OCI-LY3 (cell line): ENCODE data around the gene CSF2.

ENCODE experiments used
- H2AFZ ChIP-seq: fragments of 200-600, 300-600 bp; shearing (Covaris generic); 2 replicates; pipeline ENCODE4 v1.6.0; 2014; ENCODE audit warnings: antibody characterized with exemption, low read depth, low read length
- H3K27ac ChIP-seq: fragments of 200-600, 300-600 bp; sonication (generic); 2 replicates; pipeline ENCODE4 v1.5.1; 2014; ENCODE audit warnings: mild to moderate bottlenecking, low read length, moderate library complexity, mixed read lengths
- H3K27me3 ChIP-seq: fragments of 200-600, 300-600 bp; sonication (generic); 2 replicates; pipeline ENCODE4 v1.6.1; 2014; ENCODE audit warnings: low read depth, low read length, mixed read lengths
- H3K36me3 ChIP-seq: fragments of 200-600, 300-600 bp; sonication (generic); replicated peaks from 2 replicates; pipeline ENCODE3; 2014; ENCODE audit warnings: low read depth, low read length, mixed read lengths
- H3K4me1 ChIP-seq: fragments of 300-600, 200-600 bp; sonication (generic); 2 replicates; pipeline ENCODE4 v1.6.1; 2014; ENCODE audit warnings: low read length, mixed read lengths
- H3K4me2 ChIP-seq: fragments of 200-600, 300-600 bp; sonication (generic); 2 replicates; pipeline ENCODE4 v1.6.1; 2014; ENCODE audit warnings: low read length, mixed read lengths
- H3K4me3 ChIP-seq: fragments of 300-600, 200-600 bp; sonication (generic); 2 replicates; pipeline ENCODE4 v1.5.1; 2014; ENCODE audit warnings: antibody characterized with exemption, mild to moderate bottlenecking, low read length, moderate library complexity
- H3K79me2 ChIP-seq: fragments of 300-600, 200-600 bp; shearing (Covaris generic); 2 replicates; pipeline ENCODE4 v1.6.1; 2014; ENCODE audit warnings: mild to moderate bottlenecking, low read length, mixed read lengths
- H3K9ac ChIP-seq: fragments of 300-600, 200-600 bp; shearing (Covaris generic); 2 replicates; pipeline ENCODE4 v1.6.0; 2014; ENCODE audit warnings: mild to moderate bottlenecking, low read length, moderate library complexity
- H3K9me3 ChIP-seq: fragments of 200-600, 300-600 bp; shearing (Covaris generic); 2 replicates; pipeline ENCODE4 v1.6.1; 2014; ENCODE audit warnings: low read length, mixed read lengths; ENCODE audit not compliant: insufficient read depth
- H4K20me1 ChIP-seq: fragments of 200-600, 300-600 bp; sonication (generic); 2 replicates; pipeline ENCODE4 v1.6.1; 2016; ENCODE audit warnings: low read length, mixed read lengths; ENCODE audit not compliant: insufficient read depth
- EZH2phosphoT487 ChIP-seq: fragments of 200-600 bp; shearing (Covaris generic); IDR thresholded peaks from 2 replicates; pipeline ENCODE4 v1.6.1; 2018; ENCODE audit warnings: antibody characterized with exemption, mixed run types, low read depth
- TF ChIP-seq, protein P1 (sequence below): fragments of 200-600, 300-600 bp; sonication (generic); IDR thresholded peaks from 2 replicates; pipeline ENCODE4 v1.5.1; 2014; ENCODE audit warnings: antibody characterized with exemption, low read length, low read depth

Gene CSF2

DNA sequence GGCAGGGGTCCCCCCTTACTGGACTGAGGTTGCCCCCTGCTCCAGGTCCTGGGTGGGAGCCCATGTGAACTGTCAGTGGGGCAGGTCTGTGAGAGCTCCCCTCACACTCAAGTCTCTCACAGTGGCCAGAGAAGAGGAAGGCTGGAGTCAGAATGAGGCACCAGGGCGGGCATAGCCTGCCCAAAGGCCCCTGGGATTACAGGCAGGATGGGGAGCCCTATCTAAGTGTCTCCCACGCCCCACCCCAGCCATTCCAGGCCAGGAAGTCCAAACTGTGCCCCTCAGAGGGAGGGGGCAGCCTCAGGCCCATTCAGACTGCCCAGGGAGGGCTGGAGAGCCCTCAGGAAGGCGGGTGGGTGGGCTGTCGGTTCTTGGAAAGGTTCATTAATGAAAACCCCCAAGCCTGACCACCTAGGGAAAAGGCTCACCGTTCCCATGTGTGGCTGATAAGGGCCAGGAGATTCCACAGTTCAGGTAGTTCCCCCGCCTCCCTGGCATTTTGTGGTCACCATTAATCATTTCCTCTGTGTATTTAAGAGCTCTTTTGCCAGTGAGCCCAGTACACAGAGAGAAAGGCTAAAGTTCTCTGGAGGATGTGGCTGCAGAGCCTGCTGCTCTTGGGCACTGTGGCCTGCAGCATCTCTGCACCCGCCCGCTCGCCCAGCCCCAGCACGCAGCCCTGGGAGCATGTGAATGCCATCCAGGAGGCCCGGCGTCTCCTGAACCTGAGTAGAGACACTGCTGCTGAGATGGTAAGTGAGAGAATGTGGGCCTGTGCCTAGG is at the start of gene CSF2:
Gene CSF2 (plus strand): TSS at position 559 of the 783 bp plus-strand sequence. CDS start 35 bp downstream, at position 594.
- Histone ChIP-seq H3K27me3 (no peaks in the 10 kb centered on the region), H3K4me3 (no peak within 1 kb of the TSS), H3K9ac (no peak within 1 kb of the TSS), H3K4me2 (no peak within 1 kb of the TSS), H4K20me1 (no peaks in the 10 kb centered on the region), H3K36me3 (no peaks in the 10 kb centered on the region), H3K79me2 (no peaks in the 10 kb centered on the region), H3K9me3 (no peaks in the 10 kb centered on the region), H3K4me1 (no peaks in the 10 kb centered on the region), H3K27ac (no peak within 1 kb of the TSS), H2AFZ (no peak within 1 kb of the TSS)
- TF ChIP-seq, protein P1, sequence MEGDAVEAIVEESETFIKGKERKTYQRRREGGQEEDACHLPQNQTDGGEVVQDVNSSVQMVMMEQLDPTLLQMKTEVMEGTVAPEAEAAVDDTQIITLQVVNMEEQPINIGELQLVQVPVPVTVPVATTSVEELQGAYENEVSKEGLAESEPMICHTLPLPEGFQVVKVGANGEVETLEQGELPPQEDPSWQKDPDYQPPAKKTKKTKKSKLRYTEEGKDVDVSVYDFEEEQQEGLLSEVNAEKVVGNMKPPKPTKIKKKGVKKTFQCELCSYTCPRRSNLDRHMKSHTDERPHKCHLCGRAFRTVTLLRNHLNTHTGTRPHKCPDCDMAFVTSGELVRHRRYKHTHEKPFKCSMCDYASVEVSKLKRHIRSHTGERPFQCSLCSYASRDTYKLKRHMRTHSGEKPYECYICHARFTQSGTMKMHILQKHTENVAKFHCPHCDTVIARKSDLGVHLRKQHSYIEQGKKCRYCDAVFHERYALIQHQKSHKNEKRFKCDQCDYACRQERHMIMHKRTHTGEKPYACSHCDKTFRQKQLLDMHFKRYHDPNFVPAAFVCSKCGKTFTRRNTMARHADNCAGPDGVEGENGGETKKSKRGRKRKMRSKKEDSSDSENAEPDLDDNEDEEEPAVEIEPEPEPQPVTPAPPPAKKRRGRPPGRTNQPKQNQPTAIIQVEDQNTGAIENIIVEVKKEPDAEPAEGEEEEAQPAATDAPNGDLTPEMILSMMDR, result no peak
- TF ChIP-seq EZH2phosphoT487, result no peak

GRCh38 chr5:132024117-132024435 is 49.5 kb upstream of the CSF2 start:
- no peak overlapping the region for H3K27ac ChIP-seq
- H4K20me1 ChIP-seq, result peaks cover 5% of the 10 kb centered on the region; the same call in 1 of the 2 replicates
- no peaks in the 10 kb centered on the region for H3K79me2 ChIP-seq
- no peaks in the 10 kb centered on the region for H3K36me3 ChIP-seq
- H3K4me3 ChIP-seq, result no peak overlapping the region
- H3K9ac ChIP-seq, result no peak overlapping the region
- no peak overlapping the region for H2AFZ ChIP-seq
- H3K9me3 ChIP-seq, result no peaks in the 10 kb centered on the region
- no peak overlapping the region for H3K4me2 ChIP-seq
- peaks cover 23% of the 10 kb centered on the region for H3K4me1 ChIP-seq
- TF ChIP-seq, protein P1, result no peak
- TF ChIP-seq EZH2phosphoT487, result no peak
- peaks cover 53% of the 10 kb centered on the region for H3K27me3 ChIP-seq

DNA sequence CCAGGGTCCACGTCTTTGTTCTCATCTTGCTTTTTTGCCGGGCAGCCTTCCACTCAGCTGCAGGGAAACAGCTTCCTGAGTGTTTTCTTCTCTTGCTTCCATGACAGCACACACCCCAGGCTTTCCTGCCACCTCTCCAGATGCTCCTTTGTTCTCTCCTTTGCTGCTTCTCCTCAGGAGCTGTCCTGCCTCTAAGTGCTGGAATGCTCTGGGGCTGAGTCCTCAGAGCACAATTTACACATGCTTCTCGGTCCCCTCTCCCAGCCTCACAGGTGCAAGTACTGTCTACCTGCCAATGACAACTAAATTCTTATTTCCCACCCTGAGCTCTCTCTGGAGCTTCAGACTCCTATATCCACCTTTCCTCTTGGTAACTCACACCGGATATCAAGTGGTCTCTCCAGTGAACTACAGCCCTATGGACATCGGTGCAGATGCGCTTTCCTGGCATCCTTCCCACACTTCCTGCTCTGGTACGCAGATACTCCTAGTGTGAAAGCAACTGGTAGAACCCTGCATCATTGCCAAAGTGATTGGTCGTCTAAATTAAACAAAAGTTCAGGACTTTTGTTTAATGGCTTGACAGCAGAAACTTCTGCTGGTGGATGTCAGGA is 48.7 kb upstream of the CSF2 start:
- TF ChIP-seq, protein P1, result no peak
- TF ChIP-seq EZH2phosphoT487, result no peak
- Histone ChIP-seq H3K4me3 (no peak overlapping the region), H3K9me3 (no peaks in the 10 kb centered on the region), H3K27me3 (peaks cover 51% of the 10 kb centered on the region), H4K20me1 (no peaks in the 10 kb centered on the region), H3K9ac (no peak overlapping the region), H3K27ac (no peak overlapping the region), H2AFZ (no peak overlapping the region), H3K36me3 (no peaks in the 10 kb centered on the region), H3K79me2 (no peaks in the 10 kb centered on the region), H3K4me1 (peaks cover 15% of the 10 kb centered on the region), H3K4me2 (no peak overlapping the region)

DNA sequence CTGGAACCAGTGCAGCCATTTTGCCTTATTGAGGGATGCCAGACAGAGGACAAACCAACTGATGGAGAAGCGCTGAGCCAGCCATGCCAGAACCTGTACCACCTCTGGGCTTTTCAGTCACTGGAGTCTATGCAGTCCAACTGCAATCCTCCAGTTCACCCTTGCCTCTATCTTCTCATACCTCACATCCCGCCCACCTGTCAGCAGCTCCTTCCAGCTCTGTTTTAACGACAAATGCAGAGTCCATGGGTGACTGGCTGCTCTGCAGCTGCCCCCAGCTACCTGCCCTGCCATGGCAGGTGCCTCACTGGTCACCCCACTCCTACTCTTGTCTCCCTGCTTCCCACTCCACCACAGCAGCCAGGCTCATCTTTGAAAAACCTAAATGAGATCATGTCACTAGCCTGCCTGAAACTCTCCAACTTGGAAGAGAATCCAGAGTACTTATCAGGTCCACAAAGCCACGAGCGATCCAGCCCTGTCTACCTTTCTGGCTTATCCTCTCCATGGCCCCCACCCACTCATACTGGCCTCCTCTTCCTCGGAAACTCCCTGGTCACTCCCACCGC is 48.1 kb upstream of the CSF2 start:
- TF ChIP-seq, protein P1, result no peak
- TF ChIP-seq EZH2phosphoT487, result no peak
- no peak overlapping the region for H3K27ac ChIP-seq
- no peaks in the 10 kb centered on the region for H3K79me2 ChIP-seq
- no peak overlapping the region for H3K9ac ChIP-seq
- H3K4me2 ChIP-seq, result no peak overlapping the region
- peaks cover 51% of the 10 kb centered on the region for H3K27me3 ChIP-seq
- H3K9me3 ChIP-seq, result no peaks in the 10 kb centered on the region
- no peak overlapping the region for H3K4me3 ChIP-seq
- H3K36me3 ChIP-seq, result no peaks in the 10 kb centered on the region
- H3K4me1 ChIP-seq, result peaks cover 9% of the 10 kb centered on the region
- H4K20me1 ChIP-seq, result no peaks in the 10 kb centered on the region
- no peak overlapping the region for H2AFZ ChIP-seq
